ENCODE measurements around the gene SPATA46. TPM values are rescaled to one million over a fixed set of nuclear protein-coding genes. Genes with fewer than 3 reads are reported as not detected.

Gene SPATA46
- polyA plus RNA-seq, 3 donors, result 0.80 to 5.0 (median 2.1) TPM

DNA sequence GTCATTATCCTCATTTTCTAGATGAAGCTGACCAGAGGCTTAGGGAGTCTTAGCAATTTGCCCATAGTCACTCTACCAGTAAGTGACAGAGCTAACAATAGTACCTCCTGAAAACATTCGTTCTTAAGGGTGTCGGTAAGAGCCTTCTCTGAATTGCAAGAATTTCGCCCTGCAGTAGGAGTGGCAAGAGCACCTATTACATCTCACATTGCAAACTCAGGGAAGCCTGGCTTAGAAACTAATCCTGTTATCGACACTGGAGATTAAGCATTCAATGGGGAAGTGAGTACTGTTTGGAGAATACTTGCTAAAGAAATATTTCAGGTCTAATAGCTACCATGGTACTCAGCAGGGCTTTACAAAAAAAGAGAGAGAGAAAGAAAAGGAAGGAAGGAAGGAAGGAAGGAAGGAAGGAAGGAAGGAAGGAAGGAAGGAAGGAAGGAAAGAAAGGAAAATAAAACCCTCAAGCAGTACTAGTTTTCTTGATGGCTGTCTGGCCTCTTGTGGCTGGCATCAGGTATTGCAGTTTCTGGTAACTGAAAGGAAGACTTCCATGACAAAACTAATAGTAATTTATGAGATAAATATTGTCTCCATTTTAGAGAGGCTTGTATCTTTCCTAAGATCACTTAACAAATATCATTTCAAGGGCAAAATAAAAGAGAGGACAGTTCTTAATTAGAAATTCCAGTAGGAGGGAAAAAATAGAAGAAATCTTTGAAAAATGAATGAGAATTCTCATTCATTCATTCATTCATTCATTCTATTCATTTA, 15.3 kb upstream of the SPATA46 start:
- DNase-seq, result no peak

DNA sequence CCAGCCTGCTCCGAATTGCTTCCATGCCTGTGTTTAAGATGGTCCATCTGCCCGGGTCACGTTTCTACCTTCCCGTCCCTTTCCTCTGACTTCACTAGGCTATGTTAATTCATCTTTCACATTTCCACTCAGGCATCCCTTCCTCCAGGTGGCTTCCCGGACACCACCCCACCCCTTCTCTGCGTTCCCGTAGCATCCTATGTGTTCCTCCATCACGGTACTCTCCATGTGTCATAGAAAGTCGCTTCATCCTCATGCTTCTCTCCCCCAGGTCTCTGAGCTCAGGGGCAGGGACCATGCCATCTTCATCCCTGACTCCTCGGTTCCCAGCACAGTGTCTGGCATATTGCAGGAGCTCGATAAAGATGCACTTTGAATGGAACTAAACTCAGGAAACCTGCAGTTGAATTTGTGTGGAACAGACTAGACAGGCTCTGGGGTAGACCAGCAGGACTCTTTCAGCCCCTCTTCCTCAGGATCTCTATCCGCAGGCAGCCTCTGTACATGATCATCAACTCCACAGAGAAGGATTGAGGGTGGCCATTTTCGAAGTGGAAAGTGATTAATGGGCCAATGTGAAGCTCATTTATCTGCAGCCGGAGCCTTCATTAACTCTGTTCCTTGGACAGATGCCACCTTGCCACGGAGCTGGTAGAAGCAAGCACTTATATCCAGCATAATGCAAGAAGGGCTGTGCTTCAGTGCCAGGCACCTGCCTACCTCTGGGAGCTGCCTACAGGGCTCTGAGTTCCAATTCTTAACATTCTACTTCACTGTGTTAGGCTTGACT, 13.9 kb upstream of the SPATA46 start:
- no peak for DNase-seq

DNA sequence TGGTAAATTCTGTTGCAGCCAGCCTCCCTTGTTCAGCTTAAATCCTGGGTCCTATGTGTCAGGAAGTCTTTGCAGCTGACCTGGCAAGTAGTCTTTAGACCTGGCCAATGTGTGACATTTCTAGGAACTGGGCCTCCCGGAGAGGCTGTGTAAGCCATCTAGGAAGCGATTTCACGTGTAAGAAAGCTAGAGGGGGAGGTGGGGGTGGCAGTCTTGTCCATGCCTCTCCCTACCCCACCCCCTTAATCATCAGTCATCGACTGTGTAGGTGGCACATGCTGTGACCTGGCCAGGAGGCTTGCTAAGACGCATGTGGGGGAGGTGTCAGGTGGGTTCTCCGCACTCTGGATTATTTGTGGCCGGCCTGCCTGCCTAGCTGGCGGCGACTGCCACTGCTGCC, 13.3 kb upstream of the SPATA46 start:
- DNase-seq, result no peak

GRCh38 chr1:162389021-162389818, 12.6 kb upstream of the SPATA46 start:
- no peak for DNase-seq

DNA sequence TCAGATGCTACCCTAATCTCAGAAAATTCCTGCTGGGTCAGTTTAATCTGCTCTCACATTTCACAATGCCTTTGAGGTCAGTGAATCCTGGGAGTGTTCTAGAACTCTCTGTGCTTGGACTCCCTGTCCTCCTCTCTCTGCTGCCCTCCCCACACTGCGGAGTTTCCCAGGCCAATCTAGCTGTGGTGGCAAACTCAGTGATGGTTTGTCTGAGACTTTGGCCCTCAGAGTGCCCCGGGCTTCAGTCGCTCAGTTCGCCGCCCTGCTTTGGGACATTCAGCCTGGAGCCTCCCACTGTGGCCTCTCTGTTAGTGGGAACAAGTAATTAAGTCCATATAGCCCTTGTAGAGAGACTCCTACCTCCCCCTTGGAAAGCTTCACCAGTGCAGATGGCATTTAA, 12.0 kb upstream of the SPATA46 start:
- DNase-seq, result no peak

- DNase-seq, result no peak
These were observed 11.5 kb upstream of the SPATA46 start for GRCh38 chr1:162388083-162388594.

GRCh38 chr1:162387226-162388082, 10.8 kb upstream of the SPATA46 start:
- DNase-seq, result no peak

- no peak for DNase-seq
These were observed 9.9 kb upstream of the SPATA46 start for GRCh38 chr1:162386292-162387225.

- DNase-seq, result no peak
These were observed 9.0 kb upstream of the SPATA46 start for GRCh38 chr1:162385702-162386101.

DNA sequence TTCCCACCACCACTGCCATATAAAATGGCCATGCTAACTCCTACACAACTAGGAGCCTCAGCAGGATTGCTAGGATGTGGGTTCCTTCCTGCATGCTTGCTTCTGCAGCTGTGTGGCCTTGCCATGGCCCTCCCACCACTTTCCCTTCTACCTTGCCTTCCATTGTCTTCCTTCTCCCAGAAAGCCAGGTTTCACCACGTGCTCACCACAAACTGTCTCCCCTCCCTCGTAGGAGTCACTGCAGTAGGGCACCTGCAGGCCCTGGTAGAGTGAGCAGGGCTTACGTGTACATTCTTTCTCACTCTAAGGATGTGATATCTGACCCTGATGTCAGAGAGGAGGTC, 8.6 kb upstream of the SPATA46 start:
- DNase-seq, result no peak

DNA sequence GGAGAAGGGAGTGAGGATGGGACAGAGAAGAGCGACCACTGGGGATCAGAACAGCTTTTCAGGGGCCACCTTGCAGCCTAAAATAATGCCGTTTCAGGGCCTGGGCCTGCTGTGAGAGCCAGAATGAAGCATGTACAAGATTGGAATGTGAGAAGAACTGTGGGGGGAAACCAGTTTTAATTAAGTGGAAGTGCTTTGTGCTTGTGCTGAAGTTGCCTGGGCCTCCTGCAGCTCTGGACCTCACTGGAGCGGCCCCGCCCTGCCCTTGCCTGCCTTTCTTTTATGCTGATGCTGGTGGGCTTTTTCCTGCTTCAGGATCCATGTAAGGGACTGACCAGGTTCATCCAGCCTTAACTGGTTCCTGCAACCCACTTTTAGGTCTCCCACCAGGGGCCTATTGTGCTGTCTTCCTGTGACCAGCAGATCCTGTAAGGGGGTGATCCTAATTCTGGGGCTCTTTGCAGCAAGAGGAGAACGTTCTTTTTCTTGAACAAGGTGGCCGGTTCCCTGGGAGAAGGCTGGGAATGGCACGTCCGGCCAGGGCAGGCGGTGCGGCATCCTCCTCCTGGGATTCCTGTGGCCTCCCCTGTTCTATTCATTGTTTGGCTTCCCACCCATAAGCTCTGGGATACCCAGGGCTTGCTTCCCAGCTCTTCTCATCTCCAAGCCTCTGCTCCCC, 8.1 kb upstream of the SPATA46 start:
- no peak for DNase-seq

GRCh38 chr1:162384116-162384515, 7.5 kb upstream of the SPATA46 start:
- no peak for DNase-seq

DNA sequence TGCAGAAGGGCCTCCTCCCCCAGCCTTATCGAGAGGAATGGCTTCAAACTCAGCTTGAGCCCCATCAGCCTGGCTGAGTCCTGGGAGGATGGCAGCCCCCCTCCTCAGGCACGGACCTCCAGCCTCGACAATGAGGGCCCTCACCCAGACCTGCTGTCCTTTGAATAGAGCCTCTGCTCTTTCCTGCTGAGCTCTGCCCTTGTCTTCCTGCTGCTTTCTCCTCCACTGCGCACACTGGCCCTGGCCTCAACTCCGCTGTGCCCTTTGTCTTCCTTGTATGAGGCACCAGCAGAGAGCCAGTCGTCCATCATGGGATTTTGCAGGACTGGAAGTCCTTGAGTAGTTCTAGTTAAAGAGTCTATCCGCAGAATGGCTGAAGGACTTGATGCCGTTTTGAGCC, 6.9 kb upstream of the SPATA46 start:
- no peak for DNase-seq

- no peak for DNase-seq
These were observed 6.4 kb upstream of the SPATA46 start for GRCh38 chr1:162383091-162383490.

- no peak for DNase-seq
These were observed 5.5 kb upstream of the SPATA46 start for GRCh38 chr1:162381941-162382750.

GRCh38 chr1:162381383-162381782, 4.7 kb upstream of the SPATA46 start, which contains the start of gene C1orf226:
C1orf226 (plus strand) TSS chr1:162381728; CDS start chr1:162381902, 174 bp downstream.
- DNase-seq, result no peak

DNA sequence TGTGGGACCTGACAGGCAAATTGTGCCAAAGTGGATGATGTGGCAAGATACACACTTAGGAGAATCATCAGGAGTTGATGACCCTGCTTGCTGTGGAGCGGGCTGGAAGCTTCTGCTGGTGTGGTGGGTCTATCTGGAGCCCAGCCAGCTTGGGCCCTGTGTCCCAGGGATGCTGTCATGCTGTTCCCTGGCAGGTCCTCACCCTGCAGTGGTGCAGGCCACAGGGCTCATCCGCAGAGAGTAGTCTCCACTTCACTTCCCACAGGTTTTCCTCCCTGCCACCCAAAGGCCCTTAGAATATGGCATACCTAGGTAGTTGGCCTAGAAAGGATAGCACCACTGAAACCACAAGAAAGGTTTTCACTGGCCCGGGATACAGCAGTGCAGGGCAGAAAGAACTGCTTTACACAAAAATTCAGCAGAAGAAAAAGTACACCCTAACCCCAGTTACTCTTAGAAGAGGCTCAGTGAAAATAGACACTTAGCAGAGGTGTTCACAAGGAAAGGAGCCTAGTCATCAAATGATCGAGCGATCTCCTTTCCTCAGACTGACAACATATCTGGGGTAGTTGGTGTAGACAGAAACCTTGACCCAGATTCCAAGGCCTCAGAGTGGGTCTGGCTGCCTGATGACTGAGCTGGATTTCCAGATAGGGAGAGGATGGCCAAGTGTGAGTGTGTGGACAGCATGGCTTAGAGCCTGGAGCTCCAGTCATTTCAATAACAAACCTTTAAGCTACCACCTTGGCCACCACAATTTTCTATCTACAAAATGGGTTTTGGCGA, 3.6 kb upstream of the SPATA46 start:
- no peak for DNase-seq

DNA sequence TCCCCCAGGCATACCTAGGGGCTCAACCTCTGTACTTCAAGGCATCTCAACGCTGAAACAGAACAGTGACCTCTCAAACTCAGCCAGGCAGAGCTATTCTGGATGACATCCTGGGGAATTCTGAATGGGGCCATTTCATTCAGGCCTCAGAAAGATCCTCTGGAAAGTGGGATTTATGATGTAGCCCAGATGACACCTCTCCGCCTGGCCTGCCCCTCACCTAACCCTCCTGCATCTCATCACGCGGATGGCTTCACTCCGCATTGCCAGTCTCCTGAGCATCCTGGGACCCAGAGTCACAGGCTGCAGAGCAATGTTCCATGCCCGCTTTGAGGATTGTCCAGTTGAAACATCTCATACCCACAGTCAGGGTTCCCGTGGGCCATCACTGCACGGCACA, 1.2 kb downstream of the SPATA46 start:
- no peak for DNase-seq
